SU-DHL-6 (cell line): ENCODE measurements around the gene SUN1.

Experiments used
- CTCF ChIP-seq: fragments of 200-600 bp; sonication (generic); IDR thresholded peaks from one replicate; pipeline ENCODE4 v1.5.1; 2017; ENCODE audit warnings: antibody characterized with exemption, mild to moderate bottlenecking, low read length, moderate library complexity; ENCODE audit not compliant: insufficient read depth, poor library complexity, severe bottlenecking
- EZH2phosphoT487 ChIP-seq: fragments of 200-600 bp; sonication (generic), shearing (Covaris generic); conservative IDR thresholded peaks from 2 replicates; pipeline ENCODE4 v1.6.1; 2018; ENCODE audit warnings: mild to moderate bottlenecking, antibody characterized with exemption, low read length, moderate library complexity, mixed read lengths

- TF ChIP-seq CTCF (no peak), EZH2phosphoT487 (no peak)
Measured at GRCh38 chr7:842431-843031, 10.3 kb downstream of the SUN1 start.
